Neural cell (in vitro differentiated cells): ENCODE data around the gene FZD10. TPM values are rescaled to one million over a fixed set of nuclear protein-coding genes. Genes with fewer than 3 reads are reported as not detected.

Experiments used
- H2AFZ ChIP-seq: fragments of 200-600, 300-800 bp; sonication (generic), shearing (Covaris generic); 2 replicates; pipeline ENCODE4 v1.6.0; 2014; ENCODE audit warnings: low read depth, mild to moderate bottlenecking, antibody characterized with exemption, low read length, moderate library complexity
- H3F3A ChIP-seq: fragments of 200-600 bp; shearing (Covaris generic); 2 replicates; pipeline ENCODE4 v1.6.1; 2016; ENCODE audit warnings: mild to moderate bottlenecking, moderate library complexity, mixed read lengths, antibody characterized with exemption, low read length; ENCODE audit not compliant: insufficient read depth, poor library complexity, severe bottlenecking
- H3K27ac ChIP-seq: fragments of 200-600, 300-800 bp; sonication (generic), shearing (Covaris generic); 2 replicates; pipeline ENCODE4 v1.5.1; 2014; ENCODE audit warnings: mild to moderate bottlenecking, low read length, moderate library complexity
- H3K27me3 ChIP-seq: fragments of 300-800, 200-600 bp; sonication (generic), shearing (Covaris generic); 2 replicates; pipeline ENCODE4 v1.6.0; 2014; ENCODE audit warnings: mild to moderate bottlenecking, low read depth, low read length, moderate library complexity; ENCODE audit not compliant: insufficient read depth
- H3K36me3 ChIP-seq: fragments of 300-800, 200-600 bp; sonication (generic), shearing (Covaris generic); 2 replicates; pipeline ENCODE4 v1.5.1; 2014; ENCODE audit warnings: mild to moderate bottlenecking, antibody characterized with exemption, low read length, moderate library complexity; ENCODE audit not compliant: insufficient read depth
- H3K4me2 ChIP-seq: fragments of 300-800, 200-600 bp; sonication (generic), shearing (Covaris generic); 2 replicates; pipeline ENCODE4 v1.6.0; 2014; ENCODE audit warnings: mild to moderate bottlenecking, low read length
- H3K4me3 ChIP-seq: fragments of 300-800, 200-600 bp; sonication (generic), shearing (Covaris generic); 2 replicates; pipeline ENCODE4 v1.5.1; 2014; ENCODE audit warnings: mild to moderate bottlenecking, low read length, moderate library complexity
- H3K79me2 ChIP-seq: fragments of 200-600 bp; shearing (Covaris generic); replicated peaks from 2 replicates; pipeline ENCODE4 v1.6.0; 2014; ENCODE audit warnings: mild to moderate bottlenecking, low read length, moderate library complexity; ENCODE audit not compliant: insufficient read depth
- H3K9ac ChIP-seq: fragments of 300-800, 200-600 bp; sonication (generic), shearing (Covaris generic); 2 replicates; pipeline ENCODE4 v1.6.1; 2016; ENCODE audit warnings: mild to moderate bottlenecking, low read length, mixed read lengths
- H3K9me2 ChIP-seq: fragments of 200-600 bp; shearing (Covaris generic); 2 replicates; pipeline ENCODE4 v1.6.1; 2016; ENCODE audit warnings: mild to moderate bottlenecking, low read length, mixed read lengths; ENCODE audit not compliant: insufficient read depth
- H3K9me3 ChIP-seq: fragments of 200-600, 300-800 bp; sonication (generic), shearing (Covaris generic); 2 replicates; pipeline ENCODE4 v1.6.1; 2016; ENCODE audit warnings: mild to moderate bottlenecking, mixed run types, low read length, moderate library complexity, mixed read lengths
- H4K20me1 ChIP-seq: fragments of 200-600 bp; shearing (Covaris generic); 2 replicates; pipeline ENCODE4 v1.6.1; 2016; ENCODE audit warnings: mild to moderate bottlenecking, mixed run types; ENCODE audit not compliant: insufficient read depth
- EP300 ChIP-seq: fragments of 450-650 bp; conservative IDR thresholded peaks from 2 replicates; pipeline ENCODE4 v1.6.1; 2014; ENCODE audit warnings: antibody characterized with exemption, mild to moderate bottlenecking, moderate library complexity; ENCODE audit not compliant: poor library complexity, severe bottlenecking
- EZH2 ChIP-seq: fragments of 200-600, 300-800 bp; shearing (Covaris generic), sonication (generic); IDR thresholded peaks from 2 replicates; pipeline ENCODE4 v1.6.1; 2014; ENCODE audit warnings: antibody characterized with exemption, low read length, borderline replicate concordance, mild to moderate bottlenecking; ENCODE audit not compliant: insufficient read depth, poor library complexity, severe bottlenecking
- MXI1 ChIP-seq: fragments of 450-650 bp; conservative IDR thresholded peaks from 2 replicates; pipeline ENCODE4 v1.6.1; 2014; ENCODE audit warnings: antibody characterized with exemption, mild to moderate bottlenecking; ENCODE audit not compliant: poor library complexity, severe bottlenecking
- POLR2AphosphoS5 ChIP-seq: IDR thresholded peaks from 2 replicates; pipeline ENCODE4 v1.6.1; 2012
- RAD21 ChIP-seq: fragments of 450-650 bp; conservative IDR thresholded peaks from 2 replicates; pipeline ENCODE4 v1.6.1; 2014; ENCODE audit warnings: antibody characterized with exemption, mild to moderate bottlenecking, moderate library complexity
- SMC3 ChIP-seq: fragments of 450-650 bp; conservative IDR thresholded peaks from 2 replicates; pipeline ENCODE4 v1.6.1; 2014; ENCODE audit warnings: antibody characterized with exemption, mild to moderate bottlenecking, moderate library complexity; ENCODE audit not compliant: poor library complexity
- TAF1 ChIP-seq: IDR thresholded peaks from 2 replicates; pipeline ENCODE4 v1.6.1; 2012; ENCODE audit warnings: low read depth
- polyA plus RNA-seq: library from polyadenylated mRNA; depleted of rRNA; stranded (reverse); fragments of >200 nt; gene quantifications from 2 replicates; pipeline ENCODE4 v1.2.3, GENCODE V29; 2014
- TF ChIP-seq, protein P1 (sequence below): fragments of 450-650 bp; IDR thresholded peaks from 2 replicates; pipeline ENCODE4 v1.5.1; 2014; ENCODE audit warnings: antibody characterized with exemption, mild to moderate bottlenecking, moderate library complexity; ENCODE audit not compliant: poor library complexity, severe bottlenecking
- TF ChIP-seq, protein P2 (sequence below): IDR thresholded peaks from 2 replicates; pipeline ENCODE4 v1.6.1; 2012; ENCODE audit warnings: borderline replicate concordance

The FZD10 gene
- polyA plus RNA-seq, 1 donor from 2014 or later = not detected

DNA sequence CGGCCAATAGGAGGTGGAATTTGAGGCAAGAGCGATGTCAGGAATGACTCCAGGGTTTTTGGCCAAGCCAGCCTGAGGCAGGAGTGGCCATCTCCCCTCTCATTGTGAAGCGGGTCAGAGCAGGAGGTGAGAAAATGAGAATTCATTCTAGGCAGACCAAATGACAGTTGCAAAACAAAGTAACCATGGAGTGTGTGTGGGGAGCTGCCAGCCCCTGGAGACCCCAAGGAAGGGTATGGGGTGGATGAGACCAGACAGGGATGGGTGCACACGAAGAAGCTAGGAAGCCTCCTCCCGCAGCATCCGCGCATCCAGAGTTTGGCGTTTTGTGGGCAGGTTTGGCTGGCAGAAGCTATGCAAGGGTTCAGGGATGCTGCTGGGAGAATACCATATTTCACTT lies 38.8 kb downstream of the FZD10 start:
- no peaks in the 10 kb centered on the region for H3K79me2 ChIP-seq
- H2AFZ ChIP-seq = no peak overlapping the region
- TF ChIP-seq EZH2 = no peak
- no peak for TF ChIP-seq SMC3
- TF ChIP-seq, protein P1, sequence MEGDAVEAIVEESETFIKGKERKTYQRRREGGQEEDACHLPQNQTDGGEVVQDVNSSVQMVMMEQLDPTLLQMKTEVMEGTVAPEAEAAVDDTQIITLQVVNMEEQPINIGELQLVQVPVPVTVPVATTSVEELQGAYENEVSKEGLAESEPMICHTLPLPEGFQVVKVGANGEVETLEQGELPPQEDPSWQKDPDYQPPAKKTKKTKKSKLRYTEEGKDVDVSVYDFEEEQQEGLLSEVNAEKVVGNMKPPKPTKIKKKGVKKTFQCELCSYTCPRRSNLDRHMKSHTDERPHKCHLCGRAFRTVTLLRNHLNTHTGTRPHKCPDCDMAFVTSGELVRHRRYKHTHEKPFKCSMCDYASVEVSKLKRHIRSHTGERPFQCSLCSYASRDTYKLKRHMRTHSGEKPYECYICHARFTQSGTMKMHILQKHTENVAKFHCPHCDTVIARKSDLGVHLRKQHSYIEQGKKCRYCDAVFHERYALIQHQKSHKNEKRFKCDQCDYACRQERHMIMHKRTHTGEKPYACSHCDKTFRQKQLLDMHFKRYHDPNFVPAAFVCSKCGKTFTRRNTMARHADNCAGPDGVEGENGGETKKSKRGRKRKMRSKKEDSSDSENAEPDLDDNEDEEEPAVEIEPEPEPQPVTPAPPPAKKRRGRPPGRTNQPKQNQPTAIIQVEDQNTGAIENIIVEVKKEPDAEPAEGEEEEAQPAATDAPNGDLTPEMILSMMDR = no peak
- TF ChIP-seq POLR2AphosphoS5 = no peak
- no peak for TF ChIP-seq MXI1
- peaks cover 5% of the 10 kb centered on the region for H3K9me3 ChIP-seq
- no peaks in the 10 kb centered on the region for H3K36me3 ChIP-seq
- no peak overlapping the region for H3K27ac ChIP-seq
- H3F3A ChIP-seq = no peaks in the 10 kb centered on the region
- H4K20me1 ChIP-seq = no peaks in the 10 kb centered on the region
- no peak overlapping the region for H3K4me2 ChIP-seq
- no peaks in the 10 kb centered on the region for H3K9me2 ChIP-seq
- H3K4me3 ChIP-seq = no peak overlapping the region
- no peak overlapping the region for H3K9ac ChIP-seq
- no peaks in the 10 kb centered on the region for H3K27me3 ChIP-seq

DNA sequence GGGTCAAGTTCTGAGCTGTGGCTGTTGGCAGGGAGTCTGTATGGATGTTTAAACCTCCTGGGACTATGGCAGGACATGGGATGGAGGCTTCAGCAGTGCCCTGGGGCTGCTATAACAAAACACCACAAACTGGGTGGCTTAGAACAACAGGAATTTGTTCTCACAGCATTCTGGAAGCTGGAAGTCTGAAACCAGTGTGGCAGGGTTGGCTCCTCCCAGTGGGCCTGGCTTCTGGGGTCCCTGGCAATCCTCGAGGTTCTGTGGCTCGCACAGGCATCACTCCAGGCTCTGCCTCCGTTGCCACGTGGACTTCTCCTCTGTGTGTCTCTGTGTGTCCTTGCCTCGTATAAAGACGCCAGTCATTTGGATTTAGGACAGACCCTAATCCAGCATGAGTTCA lies 39.9 kb downstream of the FZD10 start:
- Histone ChIP-seq H3K36me3 (no peaks in the 10 kb centered on the region), H2AFZ (no peak overlapping the region), H3F3A (no peaks in the 10 kb centered on the region), H3K27me3 (no peaks in the 10 kb centered on the region), H3K9me2 (no peaks in the 10 kb centered on the region), H3K9me3 (peaks cover 5% of the 10 kb centered on the region), H4K20me1 (no peaks in the 10 kb centered on the region), H3K4me3 (no peak overlapping the region), H3K27ac (no peak overlapping the region), H3K9ac (no peak overlapping the region), H3K79me2 (no peaks in the 10 kb centered on the region), H3K4me2 (no peak overlapping the region)
- no peak for TF ChIP-seq RAD21
- no peak for TF ChIP-seq TAF1
- TF ChIP-seq SMC3 = no peak
- no peak for TF ChIP-seq MXI1
- TF ChIP-seq EP300 = no peak
- TF ChIP-seq, protein P2, sequence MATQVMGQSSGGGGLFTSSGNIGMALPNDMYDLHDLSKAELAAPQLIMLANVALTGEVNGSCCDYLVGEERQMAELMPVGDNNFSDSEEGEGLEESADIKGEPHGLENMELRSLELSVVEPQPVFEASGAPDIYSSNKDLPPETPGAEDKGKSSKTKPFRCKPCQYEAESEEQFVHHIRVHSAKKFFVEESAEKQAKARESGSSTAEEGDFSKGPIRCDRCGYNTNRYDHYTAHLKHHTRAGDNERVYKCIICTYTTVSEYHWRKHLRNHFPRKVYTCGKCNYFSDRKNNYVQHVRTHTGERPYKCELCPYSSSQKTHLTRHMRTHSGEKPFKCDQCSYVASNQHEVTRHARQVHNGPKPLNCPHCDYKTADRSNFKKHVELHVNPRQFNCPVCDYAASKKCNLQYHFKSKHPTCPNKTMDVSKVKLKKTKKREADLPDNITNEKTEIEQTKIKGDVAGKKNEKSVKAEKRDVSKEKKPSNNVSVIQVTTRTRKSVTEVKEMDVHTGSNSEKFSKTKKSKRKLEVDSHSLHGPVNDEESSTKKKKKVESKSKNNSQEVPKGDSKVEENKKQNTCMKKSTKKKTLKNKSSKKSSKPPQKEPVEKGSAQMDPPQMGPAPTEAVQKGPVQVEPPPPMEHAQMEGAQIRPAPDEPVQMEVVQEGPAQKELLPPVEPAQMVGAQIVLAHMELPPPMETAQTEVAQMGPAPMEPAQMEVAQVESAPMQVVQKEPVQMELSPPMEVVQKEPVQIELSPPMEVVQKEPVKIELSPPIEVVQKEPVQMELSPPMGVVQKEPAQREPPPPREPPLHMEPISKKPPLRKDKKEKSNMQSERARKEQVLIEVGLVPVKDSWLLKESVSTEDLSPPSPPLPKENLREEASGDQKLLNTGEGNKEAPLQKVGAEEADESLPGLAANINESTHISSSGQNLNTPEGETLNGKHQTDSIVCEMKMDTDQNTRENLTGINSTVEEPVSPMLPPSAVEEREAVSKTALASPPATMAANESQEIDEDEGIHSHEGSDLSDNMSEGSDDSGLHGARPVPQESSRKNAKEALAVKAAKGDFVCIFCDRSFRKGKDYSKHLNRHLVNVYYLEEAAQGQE = no peak
- TF ChIP-seq POLR2AphosphoS5 = no peak
- TF ChIP-seq, protein P1 = no peak
- TF ChIP-seq EZH2 = no peak
